Measurements from ENCODE around the gene FAM111A. TPM values are rescaled to one million over a fixed set of nuclear protein-coding genes. Genes with fewer than 3 reads are reported as not detected.
A peak's percentile ranks its signal among the peaks of the same experiment; 100 is the strongest.

Gene FAM111A
- total and polyA plus RNA-seq, 9 of the 15 experiments (the other 6 are each of a cell fraction or from before 2014, with no cell fraction given): 14.8 to 30.6 (median 20.1) TPM

GRCh38 chr11:59171508-59172322 lies 29.1 kb downstream of the FAM111A start, which contains the start of gene DTX4 (continued):
- TF ChIP-seq ZNF212 (CRISPR knock-in tag; IDR thresholded peaks at IDR 0.05) (no peak), ZNF124 (CRISPR knock-in tag; IDR thresholded peaks at IDR 0.05) (no peak), ZNF584 (CRISPR knock-in tag; IDR thresholded peaks at IDR 0.05; ENCODE audit: low read depth) (no peak), RFX1 (IDR thresholded peaks at IDR 0.05) (no peak), ZNF143 (CRISPR knock-in tag; IDR thresholded peaks at IDR 0.05) (no peak), PHF21A (IDR thresholded peaks at IDR 0.05; ENCODE audit: borderline replicate concordance, low read depth) (no peak), HDAC8 (tag; IDR thresholded peaks at IDR 0.05) (no peak), CTCFL (IDR thresholded peaks at IDR 0.05; ENCODE audit: borderline replicate concordance, insufficient read depth, low read depth, low read length, poor library complexity, severe bottlenecking) (peak; percentile 61), CTCF (IDR thresholded peaks at IDR 0.05 in 2 of 3, conservative IDR thresholded peaks at IDR 0.05 in 1 of 3; ENCODE audit: insufficient read depth in 2 of 3, low read depth in 1 of 3, low read length in 3 of 3) (peak; percentile 90 to 98 (median 95)), KLF1 (tag; IDR thresholded peaks at IDR 0.05) (no peak), SREBF2 (CRISPR knock-in tag; IDR thresholded peaks at IDR 0.05) (no peak), ASH1L (IDR thresholded peaks at IDR 0.05; ENCODE audit: borderline replicate concordance, low read depth, partially characterized antibody) (no peak), TARDBP (IDR thresholded peaks at IDR 0.05) (no peak), ZNF12 (CRISPR knock-in tag; IDR thresholded peaks at IDR 0.05) (no peak), NEUROD1 (IDR thresholded peaks at IDR 0.05; ENCODE audit: borderline replicate concordance, low read depth, low read length, partially characterized antibody) (no peak), RREB1 (CRISPR knock-in tag; IDR thresholded peaks at IDR 0.05) (no peak), SREBF1 (IDR thresholded peaks at IDR 0.05; ENCODE audit: borderline replicate concordance, low read depth, low read length) (no peak)
